ENCODE measurements around the gene SGMS1. TPM values are rescaled to one million over a fixed set of nuclear protein-coding genes. Genes with fewer than 3 reads are reported as not detected.

Gene SGMS1
- total and polyA plus RNA-seq, 2 donors (not counting 1 experiment from before 2014, with no cell fraction given): 10.0 to 43.5 TPM

- no peak overlapping the region for H3K27ac Mint-ChIP-seq
Observed at GRCh38 chr10:50520115-50520514, 103.6 kb downstream of the SGMS1 start.

GRCh38 chr10:50517626-50518025 is 106.1 kb downstream of the SGMS1 start:
- H3K27ac ChIP-seq (ENCODE audit: low read length in 2 of 2): no peak overlapping the region
- no peaks in the 10 kb centered on the region for H3K9me3 ChIP-seq (ENCODE audit: control extremely low read depth in 1 of 3, control insufficient read depth in 2 of 3, insufficient read depth in 1 of 3, low read length in 2 of 3)
- peaks cover 0 to 7% of the 10 kb centered on the region in 2 experiments for H3K36me3 ChIP-seq (replicated peaks in 1 of 2; ENCODE audit: control extremely low read depth in 1 of 2, control insufficient read depth in 1 of 2, extremely low read depth in 1 of 2, insufficient read depth in 2 of 2, low read length in 1 of 2)
- H3K4me2 ChIP-seq (replicated peaks; ENCODE audit: low read depth, low read length, poor library complexity, severe bottlenecking): no peak overlapping the region
- peaks cover 23% of the 10 kb centered on the region for H3K79me2 ChIP-seq (ENCODE audit: control insufficient read depth, insufficient read depth, low read length)
- peaks cover 8 to 9% of the 10 kb centered on the region in 2 donors for H3K4me1 ChIP-seq (ENCODE audit: control insufficient read depth in 2 of 2, insufficient read depth in 2 of 2, low read length in 2 of 2)
- TF ChIP-seq EZH2 (IDR thresholded peaks at IDR 0.05; ENCODE audit: borderline replicate concordance, insufficient read depth, low read depth, low read length, poor library complexity, severe bottlenecking) (no peak), CTCF (IDR thresholded peaks at IDR 0.05) (no peak)
- no CpG with 5 or more reads among the region's 3 CpGs for WGBS (ENCODE audit: insufficient coverage)
- no peaks in the 10 kb centered on the region for H3K27me3 ChIP-seq (replicated peaks in 1 of 4; ENCODE audit: control extremely low read depth in 1 of 4, control insufficient read depth in 3 of 4, insufficient read depth in 4 of 4, low read length in 3 of 4)
- POLR2A ChIA-PET: no interaction called here
- H4K20me1 ChIP-seq (ENCODE audit: control insufficient read depth, insufficient read depth, low read length, poor library complexity, severe bottlenecking): peaks cover 22% of the 10 kb centered on the region
- H2AFZ ChIP-seq (ENCODE audit: insufficient read depth, low read depth, low read length, poor library complexity, severe bottlenecking): no peak overlapping the region
- H3K27me3 Mint-ChIP-seq: no peaks in the 10 kb centered on the region
- H3K4me1 Mint-ChIP-seq: peaks cover 14% of the 10 kb centered on the region
- no peak overlapping the region for H3K4me3 Mint-ChIP-seq
- H3K9me3 Mint-ChIP-seq (ENCODE audit: insufficient read depth): no peaks in the 10 kb centered on the region
- DNase-seq (no peak), ATAC-seq (ENCODE audit: low read depth) (no peak)
- CTCF ChIA-PET: no interaction called here
- intact Hi-C loops (cut with micrococcal nuclease): no loop called here
- no peak overlapping the region for H3K9ac ChIP-seq (ENCODE audit: low read length)
- H3K4me3 ChIP-seq (ENCODE audit: control extremely low read depth in 1 of 5, extremely low read depth in 1 of 5, insufficient read depth in 1 of 5, low read depth in 2 of 5, low read length in 4 of 5): no peak overlapping the region
- no peak overlapping the region for H3K27ac Mint-ChIP-seq

More at GRCh38 chr10:50520115-50520514, 103.6 kb downstream of the SGMS1 start:
- no peaks in the 10 kb centered on the region for H3K27me3 Mint-ChIP-seq
- CTCF ChIA-PET: no interaction called here
- no peaks in the 10 kb centered on the region for H3K4me1 Mint-ChIP-seq
- no peak for DNase-seq
- Histone ChIP-seq H3K4me2 (replicated peaks; ENCODE audit: low read depth, low read length, poor library complexity, severe bottlenecking) (no peak overlapping the region), H4K20me1 (ENCODE audit: control insufficient read depth, insufficient read depth, low read length, poor library complexity, severe bottlenecking) (peaks cover 33% of the 10 kb centered on the region), H3K9me3 (ENCODE audit: control extremely low read depth in 1 of 3, control insufficient read depth in 2 of 3, insufficient read depth in 1 of 3, low read length in 2 of 3) (no peaks in the 10 kb centered on the region), H3K27ac (ENCODE audit: low read length in 2 of 2) (no peak overlapping the region), H3K79me2 (ENCODE audit: control insufficient read depth, insufficient read depth, low read length) (peaks cover 22% of the 10 kb centered on the region), H3K9ac (ENCODE audit: low read length) (no peak overlapping the region), H2AFZ (ENCODE audit: insufficient read depth, low read depth, low read length, poor library complexity, severe bottlenecking) (no peak overlapping the region), H3K4me1 (ENCODE audit: control insufficient read depth in 2 of 2, insufficient read depth in 2 of 2, low read length in 2 of 2) (no peaks in the 10 kb centered on the region), H3K36me3 (replicated peaks in 1 of 2; ENCODE audit: control extremely low read depth in 1 of 2, control insufficient read depth in 1 of 2, extremely low read depth in 1 of 2, insufficient read depth in 2 of 2, low read length in 1 of 2) (peaks cover 0 to 7% of the 10 kb centered on the region in 2 experiments), H3K27me3 (replicated peaks in 1 of 4; ENCODE audit: control extremely low read depth in 1 of 4, control insufficient read depth in 3 of 4, insufficient read depth in 4 of 4, low read length in 3 of 4) (no peaks in the 10 kb centered on the region), H3K4me3 (ENCODE audit: control extremely low read depth in 1 of 5, extremely low read depth in 1 of 5, insufficient read depth in 1 of 5, low read depth in 2 of 5, low read length in 4 of 5) (no peak overlapping the region)
- POLR2A ChIA-PET: no interaction called here
- H3K9me3 Mint-ChIP-seq (ENCODE audit: insufficient read depth): no peaks in the 10 kb centered on the region
- no peak overlapping the region for H3K4me3 Mint-ChIP-seq
- no peak for TF ChIP-seq EZH2 (IDR thresholded peaks at IDR 0.05; ENCODE audit: borderline replicate concordance, insufficient read depth, low read depth, low read length, poor library complexity, severe bottlenecking)
- TF ChIP-seq CTCF (IDR thresholded peaks at IDR 0.05): no peak
- no peak for ATAC-seq (ENCODE audit: low read depth)
- intact Hi-C loops (cut with micrococcal nuclease): no loop called here
- WGBS (ENCODE audit: insufficient coverage): no CpG with 5 or more reads among the region's 3 CpGs
